GM12872 (cell line): ENCODE measurements around the gene NOD1.

Experiments
- CTCF ChIP-seq: IDR thresholded peaks from 3 replicates; pipeline ENCODE4 v1.5.1; 2011; ENCODE audit warnings: low read depth, mild to moderate bottlenecking, low read length, moderate library complexity; ENCODE audit not compliant: insufficient read depth

NOD1 gene

GRCh38 chr7:30521532-30521931 lies 42.9 kb upstream of the NOD1 start:
- no peak for TF ChIP-seq CTCF

GRCh38 chr7:30519122-30519521 lies 40.5 kb upstream of the NOD1 start:
- no peak for TF ChIP-seq CTCF

- TF ChIP-seq CTCF, result no peak
Observed at GRCh38 chr7:30515761-30516160, 37.2 kb upstream of the NOD1 start.

- TF ChIP-seq CTCF, result no peak
Observed at GRCh38 chr7:30514776-30515175, 36.2 kb upstream of the NOD1 start.

GRCh38 chr7:30514177-30514576 lies 35.6 kb upstream of the NOD1 start:
- no peak for TF ChIP-seq CTCF

GRCh38 chr7:30513762-30514161 lies 35.2 kb upstream of the NOD1 start:
- no peak for TF ChIP-seq CTCF

- no peak for TF ChIP-seq CTCF
Observed at GRCh38 chr7:30511973-30512662, 33.5 kb upstream of the NOD1 start.
